Gastroesophageal sphincter (tissue), 4 donors: ENCODE results near the gene RPP38. TPM values are rescaled to one million over a fixed set of nuclear protein-coding genes. Genes with fewer than 3 reads are reported as not detected.

Experiments used
- ATAC-seq: fragments of 150-250 bp; one replicate; pipeline ENCODE4 v1.9.1; 2016; ENCODE audit warnings: mild to moderate bottlenecking, moderate library complexity
- H3K27ac ChIP-seq, 4 donors: fragments of 200-600 bp; sonication (generic) in 3 of 4; 1 replicate in 3 of 4; 2 replicates in 1 of 4; pipeline ENCODE4 v1.5.1; 2016 to 2019
- H3K27me3 ChIP-seq: fragments of 200-600 bp; sonication (generic); one replicate; pipeline ENCODE4 v1.5.1; 2019
- H3K36me3 ChIP-seq, 2 donors: fragments of 200-600 bp; sonication (generic); one replicate each; pipeline ENCODE4 v1.5.1; 2019; ENCODE audit warnings: control low read depth in 1 of 2
- H3K4me1 ChIP-seq, 3 donors: fragments of 200-600 bp; sonication (generic); 1 replicate in 2 of 3; 2 replicates in 1 of 3; pipeline ENCODE4 v1.5.1; 2016 to 2019; ENCODE audit warnings: control low read depth in 2 of 3
- H3K4me3 ChIP-seq, 2 donors: fragments of 200-600 bp; sonication (generic); one replicate each; pipeline ENCODE4 v1.5.1; 2019; ENCODE audit warnings: mild to moderate bottlenecking in 1 of 2, moderate library complexity in 1 of 2
- H3K9me3 ChIP-seq, 3 donors: fragments of 200-600 bp; sonication (generic); one replicate each; pipeline ENCODE4 v1.5.1; 2017 to 2019; ENCODE audit warnings: control low read depth in 2 of 3
- CTCF ChIP-seq, 4 experiments: fragments of 200-600 bp in 2 of 4; fragments of 450-650 bp in 2 of 4; sonication (generic) in 1 of 4; IDR thresholded peaks; one replicate each; pipeline ENCODE4 v1.5.1; 2017 to 2019; ENCODE audit warnings: antibody characterized with exemption in 4 of 4, mild to moderate bottlenecking in 2 of 4, moderate library complexity in 2 of 4
- EP300 ChIP-seq: sonication (generic); formaldehyde crosslinking; IDR thresholded peaks from one replicate; pipeline ENCODE4 v1.6.1; 2017; ENCODE audit warnings: antibody characterized with exemption, mild to moderate bottlenecking
- POLR2A ChIP-seq, 2 donors: fragments of 450-650 bp; IDR thresholded peaks; one replicate each; pipeline ENCODE4 v1.6.1; 2017; ENCODE audit warnings: antibody characterized with exemption in 2 of 2, mild to moderate bottlenecking in 2 of 2, moderate library complexity in 1 of 2
- POLR2AphosphoS5 ChIP-seq: sonication (generic); formaldehyde crosslinking; IDR thresholded peaks from one replicate; pipeline ENCODE4 v1.6.1; 2017; ENCODE audit warnings: antibody characterized with exemption
- WGBS, 2 donors: methylation state at CpG; one replicate each; pipeline ENCODE4 v1.1.5; 2018; ENCODE audit warnings: low coverage in 1 of 2; 5-methylcytosine and 5-hydroxymethylcytosine counted together
- total RNA-seq, 4 donors: library from RNA; depleted of rRNA; stranded (reverse); fragments of >200 nt; gene quantifications; one replicate each; pipeline ENCODE4 v1.1.0, GENCODE V29; 2016

Gene RPP38
- total RNA-seq, 4 donors from 2014 or later = 9.9 to 23.2 (median 14.9) TPM

DNA sequence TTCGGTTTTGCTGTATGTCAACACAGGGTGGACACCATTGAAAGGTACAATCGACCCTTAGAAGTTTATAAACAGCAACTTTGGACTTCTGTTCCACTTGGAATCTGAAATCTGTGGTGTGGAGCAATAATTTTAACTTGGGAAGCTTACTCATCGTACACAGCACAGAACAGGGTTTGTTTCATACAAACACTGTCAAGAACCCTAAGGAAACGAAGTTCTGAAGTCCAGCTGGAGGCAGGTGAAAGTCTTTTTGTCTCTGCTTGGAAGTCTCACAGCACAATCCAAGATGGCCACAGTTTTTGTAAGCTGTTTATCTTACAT, 39.8 kb downstream of the RPP38 start:
- WGBS, 2 donors = 63 to 76% methylated on average over 3 to 4 of the region's 4 CpGs
- no peak overlapping the region for H3K27ac ChIP-seq
- H3K27me3 ChIP-seq = no peaks in the 10 kb centered on the region
- H3K36me3 ChIP-seq = peaks cover 0 to 63% of the 10 kb centered on the region in 2 donors
- TF ChIP-seq POLR2A (IDR thresholded peaks at IDR 0.05) = no peak
- no peaks in the 10 kb centered on the region for H3K9me3 ChIP-seq
- H3K4me1 ChIP-seq = peaks cover 0 to 2% (median 0%) of the 10 kb centered on the region in 3 donors
- no peak overlapping the region for H3K4me3 ChIP-seq
- ATAC-seq = peak; percentile 36

GRCh38 chr10:15137636-15138035, 40.5 kb downstream of the RPP38 start:
- 100% methylated on average over 1 of the region's 1 CpG for WGBS, 2 donors
- no peak for TF ChIP-seq POLR2AphosphoS5
- no peak for TF ChIP-seq EP300
- no peak for TF ChIP-seq POLR2A (IDR thresholded peaks at IDR 0.05)
- TF ChIP-seq CTCF (IDR thresholded peaks at IDR 0.05) = no peak
- Histone ChIP-seq H3K9me3 (no peaks in the 10 kb centered on the region), H3K27me3 (no peaks in the 10 kb centered on the region), H3K4me3 (no peak overlapping the region), H3K27ac (no peak overlapping the region), H3K36me3 (peaks cover 0 to 57% of the 10 kb centered on the region in 2 donors), H3K4me1 (peaks cover 0 to 8% (median 0%) of the 10 kb centered on the region in 3 donors)
- no peak for ATAC-seq

DNA sequence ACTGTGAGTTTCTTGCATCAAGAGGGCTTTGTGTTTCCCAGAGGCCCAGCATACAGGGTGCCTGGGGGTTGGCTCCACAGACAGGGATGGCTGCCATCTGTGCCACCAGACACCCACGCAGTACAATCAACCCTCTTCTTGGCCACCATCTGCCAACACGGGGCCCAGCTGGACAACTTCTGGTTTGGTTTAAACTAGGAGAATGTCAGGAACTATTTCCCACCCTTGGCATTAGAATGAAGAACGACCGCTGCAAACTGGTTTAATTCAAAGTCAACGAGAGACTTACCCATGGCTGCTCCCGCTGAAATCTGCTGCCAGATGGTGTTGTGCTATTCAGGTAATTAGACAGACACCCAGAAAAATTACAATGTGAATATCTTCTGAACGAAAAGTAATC, 43.5 kb downstream of the RPP38 start:
- no peaks in the 10 kb centered on the region for H3K9me3 ChIP-seq
- peaks cover 0 to 27% of the 10 kb centered on the region in 2 donors for H3K36me3 ChIP-seq
- no peak for ATAC-seq
- H3K27ac ChIP-seq = no peak overlapping the region
- no peak for TF ChIP-seq EP300
- no peak for TF ChIP-seq CTCF (IDR thresholded peaks at IDR 0.05)
- TF ChIP-seq POLR2A (IDR thresholded peaks at IDR 0.05) = no peak
- no peak for TF ChIP-seq POLR2AphosphoS5
- 87 to 89% methylated on average over 3 to 5 of the region's 7 CpGs for WGBS, 2 donors
- H3K4me1 ChIP-seq = peaks cover 0 to 13% (median 0%) of the 10 kb centered on the region in 3 donors
- no peaks in the 10 kb centered on the region for H3K27me3 ChIP-seq
- H3K4me3 ChIP-seq = no peak overlapping the region

DNA sequence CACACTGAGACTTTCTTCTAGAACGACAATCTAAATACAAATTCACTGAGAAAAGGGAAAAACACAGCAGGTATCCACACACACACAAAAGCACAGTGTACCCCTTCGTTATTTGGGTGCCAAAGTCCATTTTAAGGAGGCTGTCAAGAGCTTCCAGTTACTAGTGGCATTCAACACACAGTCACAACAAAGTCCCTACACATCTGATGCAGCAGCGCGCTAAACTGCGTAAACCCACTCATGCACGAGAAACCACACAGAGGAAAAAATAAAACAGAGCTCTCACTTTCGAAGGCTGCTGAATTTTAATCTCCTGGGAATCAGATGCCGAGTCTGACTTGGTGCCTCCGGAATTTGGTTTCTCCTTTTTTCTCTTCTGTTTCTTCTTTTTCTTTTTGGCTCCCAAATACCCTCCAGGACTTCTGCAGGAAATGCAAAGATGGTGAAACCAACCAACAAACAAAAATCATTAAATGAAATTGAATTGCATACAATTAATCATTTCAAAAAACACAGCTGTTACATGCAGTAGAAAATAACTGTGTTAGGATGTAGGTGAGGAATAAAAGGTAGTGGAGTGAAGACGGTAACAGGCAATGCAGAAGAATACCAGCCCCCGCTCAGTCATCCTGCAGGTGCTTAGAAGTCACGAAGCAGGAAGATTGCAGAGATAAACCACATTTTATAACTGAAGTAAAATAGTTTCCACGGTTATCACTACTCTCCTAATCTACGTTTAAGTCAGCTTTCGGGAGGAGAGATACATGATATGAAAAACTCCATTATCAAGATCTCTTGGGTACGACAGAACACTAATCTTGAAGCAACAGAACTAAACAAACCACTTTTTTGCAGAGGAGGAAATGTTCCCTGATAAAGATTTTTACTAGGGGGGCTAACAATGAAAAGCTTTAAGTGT, 44.2 kb downstream of the RPP38 start:
- H3K4me1 ChIP-seq = peaks cover 0 to 13% (median 0%) of the 10 kb centered on the region in 3 donors
- WGBS, 2 donors = 74 to 89% methylated on average over 13 to 16 of the region's 16 CpGs
- TF ChIP-seq CTCF (IDR thresholded peaks at IDR 0.05) (no peak), EP300 (no peak), POLR2AphosphoS5 (no peak), POLR2A (IDR thresholded peaks at IDR 0.05) (no peak)
- no peaks in the 10 kb centered on the region for H3K9me3 ChIP-seq
- no peak overlapping the region for H3K4me3 ChIP-seq
- H3K27ac ChIP-seq = no peak overlapping the region
- peaks cover 0 to 27% of the 10 kb centered on the region in 2 donors for H3K36me3 ChIP-seq
- ATAC-seq = no peak
- no peaks in the 10 kb centered on the region for H3K27me3 ChIP-seq

- Histone ChIP-seq H3K36me3 (peaks cover 0 to 15% of the 10 kb centered on the region in 2 donors), H3K27me3 (no peaks in the 10 kb centered on the region), H3K4me3 (no peak overlapping the region), H3K9me3 (no peaks in the 10 kb centered on the region), H3K27ac (no peak overlapping the region), H3K4me1 (peaks cover 0 to 13% (median 0%) of the 10 kb centered on the region in 3 donors)
- 50 to 70% methylated on average over 3 to 4 of the region's 4 CpGs for WGBS, 2 donors
- no peak for ATAC-seq
- TF ChIP-seq POLR2AphosphoS5 (no peak), EP300 (no peak), POLR2A (IDR thresholded peaks at IDR 0.05) (no peak), CTCF (IDR thresholded peaks at IDR 0.05) (no peak)
These were observed 47.6 kb downstream of the RPP38 start for GRCh38 chr10:15144788-15145187.
